PC-9 (cell line): ENCODE data around the gene NEO1. TPM values are rescaled to one million over a fixed set of nuclear protein-coding genes. Genes with fewer than 3 reads are reported as not detected.

Experiments used
- BruUV-seq: library from RNA; stranded (reverse); fragments of 400-500 nt; replicated peaks from 2 replicates; lab custom pipeline; 2021; lab: Mats Ljungman, UMichigan
- CTCF ChIA-PET: fragments of 300-600 bp; sonication (Branson Sonifier 250); formaldehyde crosslinking; loops from one replicate; lab custom pipeline; 2022; ENCODE audit warnings: antibody characterized with exemption; lab: Charles Lee
- POLR2A ChIA-PET: fragments of 300-600 bp; sonication (Branson Sonifier 250); formaldehyde crosslinking; loops from one replicate; lab custom pipeline; 2022; ENCODE audit warnings: antibody characterized with exemption; ENCODE audit not compliant: unreplicated experiment; lab: Charles Lee
- DNase-seq, 2 experiments: peaks; one replicate each; pipeline versions ENCODE4 v3.0.0 to v3.0.0-alpha.2; 2015 to 2022; ENCODE audit warnings: mixed read lengths in 1 of 2
- H2AFZ ChIP-seq: fragments of 200-600 bp; sonication (generic); 2 replicates; pipeline ENCODE4 v1.8.1; 2017; ENCODE audit warnings: antibody characterized with exemption
- H3F3A ChIP-seq: fragments of 200-600 bp; sonication (generic); 2 replicates; pipeline ENCODE4 v1.8.1; 2017; ENCODE audit warnings: antibody characterized with exemption, mild to moderate bottlenecking, low read depth; ENCODE audit not compliant: insufficient read depth
- H3K27ac ChIP-seq: fragments of 200-600 bp; sonication (generic); 2 replicates; pipeline ENCODE4 v1.6.1; 2016; ENCODE audit warnings: mixed run types
- H3K27me3 ChIP-seq: fragments of 200-600 bp; sonication (generic); 2 replicates; pipeline ENCODE4 v1.6.1; 2016; ENCODE audit warnings: low read depth, mixed run types; ENCODE audit not compliant: insufficient read depth
- H3K36me3 ChIP-seq: fragments of 200-600 bp; sonication (generic); 2 replicates; pipeline ENCODE4 v1.6.1; 2016; ENCODE audit warnings: low read depth, mixed run types
- H3K4me1 ChIP-seq: fragments of 200-600 bp; sonication (generic); replicated peaks from 2 replicates; pipeline ENCODE4 v1.6.1; 2016; ENCODE audit warnings: mixed run types; ENCODE audit not compliant: insufficient read depth
- H3K4me2 ChIP-seq: fragments of 200-600 bp; sonication (generic); 2 replicates; pipeline ENCODE4 v1.6.1; 2017; ENCODE audit warnings: mixed run types
- H3K4me3 ChIP-seq: fragments of 200-600 bp; sonication (generic); 2 replicates; pipeline ENCODE4 v1.6.1; 2016; ENCODE audit warnings: mixed run types
- H3K79me2 ChIP-seq: fragments of 200-600 bp; sonication (generic); 2 replicates; pipeline ENCODE4 v1.6.1; 2017; ENCODE audit warnings: low read depth, mixed run types
- H3K9me2 ChIP-seq: fragments of 200-600 bp; sonication (generic); 2 replicates; pipeline ENCODE4 v1.8.1; 2017; ENCODE audit warnings: mild to moderate bottlenecking; ENCODE audit not compliant: insufficient read depth
- H3K9me3 ChIP-seq: fragments of 200-600 bp; sonication (generic); 2 replicates; pipeline ENCODE4 v1.8.1; 2016; ENCODE audit warnings: low read depth; ENCODE audit not compliant: insufficient read depth
- H4K20me1 ChIP-seq: fragments of 200-600 bp; sonication (generic); 2 replicates; pipeline ENCODE4 v1.8.1; 2017; ENCODE audit not compliant: insufficient read depth
- EZH2 ChIP-seq: fragments of 200-600 bp; sonication (generic); IDR thresholded peaks from 2 replicates; pipeline ENCODE4 v1.8.0; 2017; ENCODE audit warnings: antibody characterized with exemption, low read depth
- intact Hi-C: fragments of 100-400 bp; cut with micrococcal nuclease; formaldehyde crosslinking; loops from one replicate; pipeline ENCODE4 v1.10.0; 2022; ENCODE audit not compliant: unreplicated experiment
- total RNA-seq: library from RNA; stranded (reverse); gene quantifications from 2 replicates; pipeline ENCODE4 v1.2.3, GENCODE V29; 2021
- TF ChIP-seq, protein P1 (sequence below): fragments of 200-600 bp; sonication (generic); conservative IDR thresholded peaks from 2 replicates; pipeline ENCODE4 v1.6.1; 2017; ENCODE audit warnings: mixed run types, antibody characterized with exemption, mild to moderate bottlenecking, moderate library complexity

The NEO1 gene
- total RNA-seq, 1 experiment from 2014 or later: 5.2 TPM

DNA sequence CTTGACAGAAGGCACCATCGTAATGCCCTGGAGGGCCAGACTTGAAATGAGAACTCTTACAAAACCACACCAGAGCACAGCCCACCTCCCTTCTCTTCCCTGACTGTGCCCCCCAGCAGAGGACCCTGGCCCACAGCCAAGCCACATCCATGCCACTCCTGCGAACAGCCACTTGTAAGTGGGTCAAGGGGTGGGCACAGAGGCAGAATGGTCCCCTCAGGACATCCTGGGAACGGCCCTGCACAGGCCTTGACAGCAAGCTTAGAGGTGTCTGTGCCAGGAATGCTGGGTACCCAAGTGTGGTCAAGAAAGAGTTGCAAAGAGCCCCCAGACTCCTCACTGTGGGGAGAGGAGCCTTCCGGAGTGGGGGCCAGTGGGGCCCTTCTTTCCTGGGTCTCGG is 283.2 kb downstream of the NEO1 start:
- H3K9me3 ChIP-seq: no peaks in the 10 kb centered on the region
- ChIA-PET CTCF (no interaction called here), POLR2A (no interaction called here)
- intact Hi-C loops: no loop called here
- no peak overlapping the region for H3K4me3 ChIP-seq
- no peaks in the 10 kb centered on the region for H3F3A ChIP-seq
- H4K20me1 ChIP-seq: no peaks in the 10 kb centered on the region
- H3K9me2 ChIP-seq: no peaks in the 10 kb centered on the region
- H3K36me3 ChIP-seq: no peaks in the 10 kb centered on the region
- no peaks in the 10 kb centered on the region for H3K4me1 ChIP-seq
- peaks cover 47% of the 10 kb centered on the region for H3K27me3 ChIP-seq
- no peak overlapping the region for H3K4me2 ChIP-seq
- no peak for DNase-seq
- H2AFZ ChIP-seq: no peak overlapping the region
- no peak for TF ChIP-seq EZH2
- TF ChIP-seq, protein P1, sequence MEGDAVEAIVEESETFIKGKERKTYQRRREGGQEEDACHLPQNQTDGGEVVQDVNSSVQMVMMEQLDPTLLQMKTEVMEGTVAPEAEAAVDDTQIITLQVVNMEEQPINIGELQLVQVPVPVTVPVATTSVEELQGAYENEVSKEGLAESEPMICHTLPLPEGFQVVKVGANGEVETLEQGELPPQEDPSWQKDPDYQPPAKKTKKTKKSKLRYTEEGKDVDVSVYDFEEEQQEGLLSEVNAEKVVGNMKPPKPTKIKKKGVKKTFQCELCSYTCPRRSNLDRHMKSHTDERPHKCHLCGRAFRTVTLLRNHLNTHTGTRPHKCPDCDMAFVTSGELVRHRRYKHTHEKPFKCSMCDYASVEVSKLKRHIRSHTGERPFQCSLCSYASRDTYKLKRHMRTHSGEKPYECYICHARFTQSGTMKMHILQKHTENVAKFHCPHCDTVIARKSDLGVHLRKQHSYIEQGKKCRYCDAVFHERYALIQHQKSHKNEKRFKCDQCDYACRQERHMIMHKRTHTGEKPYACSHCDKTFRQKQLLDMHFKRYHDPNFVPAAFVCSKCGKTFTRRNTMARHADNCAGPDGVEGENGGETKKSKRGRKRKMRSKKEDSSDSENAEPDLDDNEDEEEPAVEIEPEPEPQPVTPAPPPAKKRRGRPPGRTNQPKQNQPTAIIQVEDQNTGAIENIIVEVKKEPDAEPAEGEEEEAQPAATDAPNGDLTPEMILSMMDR: no peak
- no peak overlapping the region for H3K27ac ChIP-seq
- H3K79me2 ChIP-seq: no peaks in the 10 kb centered on the region
- no TSS peak for BruUV-seq

GRCh38 chr15:73336756-73337155 is 284.5 kb downstream of the NEO1 start:
- no peaks in the 10 kb centered on the region for H3K9me2 ChIP-seq
- no peak overlapping the region for H2AFZ ChIP-seq
- H3K27me3 ChIP-seq: peaks cover 47% of the 10 kb centered on the region
- no peak overlapping the region for H3K27ac ChIP-seq
- BruUV-seq: no TSS peak
- no peaks in the 10 kb centered on the region for H3K4me1 ChIP-seq
- ChIA-PET POLR2A (no interaction called here), CTCF (no interaction called here)
- no peak overlapping the region for H3K4me3 ChIP-seq
- no peak overlapping the region for H3K4me2 ChIP-seq
- no peak for TF ChIP-seq EZH2
- TF ChIP-seq, protein P1: no peak
- H3K79me2 ChIP-seq: no peaks in the 10 kb centered on the region
- H3K36me3 ChIP-seq: no peaks in the 10 kb centered on the region
- no peaks in the 10 kb centered on the region for H4K20me1 ChIP-seq
- no peak for DNase-seq
- intact Hi-C loops: no loop called here
- no peaks in the 10 kb centered on the region for H3K9me3 ChIP-seq
- no peaks in the 10 kb centered on the region for H3F3A ChIP-seq

GRCh38 chr15:73337187-73337586 is 284.9 kb downstream of the NEO1 start:
- ChIA-PET CTCF (no interaction called here), POLR2A (no interaction called here)
- no TSS peak for BruUV-seq
- H3K27ac ChIP-seq: no peak overlapping the region
- no peak overlapping the region for H3K4me3 ChIP-seq
- H3K4me1 ChIP-seq: no peaks in the 10 kb centered on the region
- no peaks in the 10 kb centered on the region for H3K9me2 ChIP-seq
- H3F3A ChIP-seq: no peaks in the 10 kb centered on the region
- TF ChIP-seq EZH2: no peak
- TF ChIP-seq, protein P1: no peak
- H2AFZ ChIP-seq: no peak overlapping the region
- H3K79me2 ChIP-seq: no peaks in the 10 kb centered on the region
- no peak overlapping the region for H3K4me2 ChIP-seq
- intact Hi-C loops: no loop called here
- DNase-seq: no peak
- H3K27me3 ChIP-seq: peaks cover 47% of the 10 kb centered on the region
- H4K20me1 ChIP-seq: no peaks in the 10 kb centered on the region
- no peaks in the 10 kb centered on the region for H3K36me3 ChIP-seq
- no peaks in the 10 kb centered on the region for H3K9me3 ChIP-seq
